HPDE6-E6E7 (cell line): ENCODE data around the gene AMDHD2.
"Not testable (repeated sequence)": the region's sequence is repeated elsewhere in the genome, so short reads cannot be mapped to it uniquely, and the experiment has no call there.

Source experiments
- DNase-seq: peaks from one replicate; pipeline ENCODE4 v3.0.0; 2011; ENCODE audit warnings: missing footprints; ENCODE audit errors: extremely low spot score

AMDHD2 gene

GRCh38 chr16:2580143-2580542, 60.0 kb downstream of the AMDHD2 start:
- DNase-seq: not testable (repeated sequence)

GRCh38 chr16:2580818-2581217, 60.6 kb downstream of the AMDHD2 start:
- not testable (repeated sequence) for DNase-seq
